Loucy (cell line): Measurements from ENCODE around the gene HCK.

Experiments
- H2AFZ ChIP-seq: fragments of 200-600 bp; sonication (generic); 2 replicates; pipeline ENCODE4 v1.6.0; 2016; ENCODE audit warnings: antibody characterized with exemption, mild to moderate bottlenecking, low read length, moderate library complexity
- H3F3A ChIP-seq: fragments of 200-600 bp; 2 replicates; pipeline ENCODE4 v1.6.0; 2016; ENCODE audit warnings: antibody characterized with exemption, low read depth, mild to moderate bottlenecking
- H3K27me3 ChIP-seq: fragments of 200-600 bp; sonication (generic); 2 replicates; pipeline ENCODE4 v1.6.1; 2014; ENCODE audit warnings: low read length, mild to moderate bottlenecking; ENCODE audit not compliant: insufficient read depth, poor library complexity, severe bottlenecking
- H3K36me3 ChIP-seq: fragments of 200-600 bp; sonication (generic); 2 replicates; pipeline ENCODE4 v1.6.1; 2016; ENCODE audit warnings: low read length; ENCODE audit not compliant: insufficient read depth
- H3K4me1 ChIP-seq: fragments of 200-600 bp; sonication (generic); 2 replicates; pipeline ENCODE4 v1.5.1; 2014; ENCODE audit warnings: low read length, mild to moderate bottlenecking; ENCODE audit not compliant: insufficient read depth, poor library complexity, severe bottlenecking
- H3K4me2 ChIP-seq: fragments of 200-600 bp; sonication (generic); 2 replicates; pipeline ENCODE4 v1.6.0; 2014; ENCODE audit warnings: antibody characterized with exemption, low read length, low read depth, mild to moderate bottlenecking; ENCODE audit not compliant: poor library complexity, severe bottlenecking
- H3K4me3 ChIP-seq: fragments of 200-600 bp; sonication (generic); 2 replicates; pipeline ENCODE4 v1.5.1; 2014; ENCODE audit warnings: low read length, mild to moderate bottlenecking, mixed read lengths; ENCODE audit not compliant: poor library complexity, severe bottlenecking
- H3K79me2 ChIP-seq: fragments of 200-600 bp; sonication (generic); 2 replicates; pipeline ENCODE4 v1.6.1; 2014; ENCODE audit warnings: low read length; ENCODE audit not compliant: insufficient read depth
- H3K9ac ChIP-seq: fragments of 200-600 bp; sonication (generic); 2 replicates; pipeline ENCODE4 v1.6.0; 2014; ENCODE audit warnings: mild to moderate bottlenecking, low read depth, low read length, moderate library complexity; ENCODE audit not compliant: poor library complexity, severe bottlenecking
- H3K9me2 ChIP-seq: fragments of 200-600 bp; sonication (generic); replicated peaks from 2 replicates; pipeline ENCODE4 v1.6.1; 2016; ENCODE audit warnings: low read depth, low read length, mixed read lengths
- H3K9me3 ChIP-seq: fragments of 200-600 bp; sonication (generic); 2 replicates; pipeline ENCODE4 v1.6.1; 2014; ENCODE audit warnings: mild to moderate bottlenecking, antibody characterized with exemption, low read length, low read depth; ENCODE audit not compliant: insufficient read depth
- H4K20me1 ChIP-seq: fragments of 200-600 bp; sonication (generic); 2 replicates; pipeline ENCODE4 v1.6.0; 2014; ENCODE audit warnings: antibody characterized with exemption, low read length, mild to moderate bottlenecking; ENCODE audit not compliant: insufficient read depth, poor library complexity, severe bottlenecking
- EZH2phosphoT487 ChIP-seq: fragments of 200-600 bp; IDR thresholded peaks from 2 replicates; pipeline ENCODE4 v1.6.1; 2018; ENCODE audit warnings: antibody characterized with exemption, mild to moderate bottlenecking, moderate library complexity, borderline replicate concordance
- TF ChIP-seq, protein P1 (sequence below): fragments of 200-600 bp; sonication (generic); conservative IDR thresholded peaks from 2 replicates; pipeline ENCODE4 v1.5.1; 2014; ENCODE audit warnings: mild to moderate bottlenecking, antibody characterized with exemption, low read length

HCK gene

DNA sequence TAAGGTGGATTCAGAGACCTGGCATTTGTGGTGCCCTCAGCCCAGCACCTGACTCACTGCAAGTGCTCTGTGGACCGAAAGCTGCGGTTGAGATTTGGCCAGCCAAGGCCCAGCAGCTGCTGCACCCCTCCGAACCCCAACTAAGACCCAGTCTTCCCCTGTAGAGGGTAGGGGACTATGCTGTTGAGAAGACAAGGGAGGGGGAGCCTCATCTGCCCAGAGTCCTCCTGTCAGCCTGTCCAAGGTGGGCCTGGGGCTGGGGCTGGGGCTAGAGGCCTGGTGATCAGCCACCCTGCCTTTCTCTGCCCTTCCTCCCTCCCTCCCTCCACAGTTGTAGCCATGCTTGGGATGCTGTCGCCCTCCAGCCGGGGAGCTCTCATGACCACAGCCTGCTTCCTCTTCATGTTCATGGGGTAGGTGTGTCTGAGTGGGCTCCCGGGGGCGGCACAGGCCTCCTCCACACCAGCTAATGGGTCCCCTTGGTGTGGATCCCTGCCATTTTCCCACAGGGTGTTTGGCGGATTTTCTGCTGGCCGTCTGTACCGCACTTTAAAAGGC is 98.3 kb downstream of the HCK start:
- no peak overlapping the region for H3K4me2 ChIP-seq
- H3K4me3 ChIP-seq = no peak overlapping the region
- no peak overlapping the region for H2AFZ ChIP-seq
- H3K9ac ChIP-seq = no peak overlapping the region
- no peaks in the 10 kb centered on the region for H3K27me3 ChIP-seq
- no peaks in the 10 kb centered on the region for H3K9me3 ChIP-seq
- TF ChIP-seq EZH2phosphoT487 = no peak
- TF ChIP-seq, protein P1, sequence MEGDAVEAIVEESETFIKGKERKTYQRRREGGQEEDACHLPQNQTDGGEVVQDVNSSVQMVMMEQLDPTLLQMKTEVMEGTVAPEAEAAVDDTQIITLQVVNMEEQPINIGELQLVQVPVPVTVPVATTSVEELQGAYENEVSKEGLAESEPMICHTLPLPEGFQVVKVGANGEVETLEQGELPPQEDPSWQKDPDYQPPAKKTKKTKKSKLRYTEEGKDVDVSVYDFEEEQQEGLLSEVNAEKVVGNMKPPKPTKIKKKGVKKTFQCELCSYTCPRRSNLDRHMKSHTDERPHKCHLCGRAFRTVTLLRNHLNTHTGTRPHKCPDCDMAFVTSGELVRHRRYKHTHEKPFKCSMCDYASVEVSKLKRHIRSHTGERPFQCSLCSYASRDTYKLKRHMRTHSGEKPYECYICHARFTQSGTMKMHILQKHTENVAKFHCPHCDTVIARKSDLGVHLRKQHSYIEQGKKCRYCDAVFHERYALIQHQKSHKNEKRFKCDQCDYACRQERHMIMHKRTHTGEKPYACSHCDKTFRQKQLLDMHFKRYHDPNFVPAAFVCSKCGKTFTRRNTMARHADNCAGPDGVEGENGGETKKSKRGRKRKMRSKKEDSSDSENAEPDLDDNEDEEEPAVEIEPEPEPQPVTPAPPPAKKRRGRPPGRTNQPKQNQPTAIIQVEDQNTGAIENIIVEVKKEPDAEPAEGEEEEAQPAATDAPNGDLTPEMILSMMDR = no peak
- H3F3A ChIP-seq = no peaks in the 10 kb centered on the region
- no peaks in the 10 kb centered on the region for H3K9me2 ChIP-seq
- H4K20me1 ChIP-seq = no peaks in the 10 kb centered on the region
- H3K4me1 ChIP-seq = peaks cover 3% of the 10 kb centered on the region
- H3K79me2 ChIP-seq = no peaks in the 10 kb centered on the region
- H3K36me3 ChIP-seq = peaks cover 67% of the 10 kb centered on the region; the same call in 1 of the 2 replicates
